NCI-H187 (cell line): ENCODE results near the gene FOXP1.
"Not testable (repeated sequence)": the region's sequence is repeated elsewhere in the genome, so short reads cannot be mapped to it uniquely, and the experiment has no call there.

Experiments used
- DNase-seq, 2 experiments: peaks; one replicate each; lab custom pipeline; 2025; lab: John Stamatoyannopoulos, UW

Gene FOXP1

DNA sequence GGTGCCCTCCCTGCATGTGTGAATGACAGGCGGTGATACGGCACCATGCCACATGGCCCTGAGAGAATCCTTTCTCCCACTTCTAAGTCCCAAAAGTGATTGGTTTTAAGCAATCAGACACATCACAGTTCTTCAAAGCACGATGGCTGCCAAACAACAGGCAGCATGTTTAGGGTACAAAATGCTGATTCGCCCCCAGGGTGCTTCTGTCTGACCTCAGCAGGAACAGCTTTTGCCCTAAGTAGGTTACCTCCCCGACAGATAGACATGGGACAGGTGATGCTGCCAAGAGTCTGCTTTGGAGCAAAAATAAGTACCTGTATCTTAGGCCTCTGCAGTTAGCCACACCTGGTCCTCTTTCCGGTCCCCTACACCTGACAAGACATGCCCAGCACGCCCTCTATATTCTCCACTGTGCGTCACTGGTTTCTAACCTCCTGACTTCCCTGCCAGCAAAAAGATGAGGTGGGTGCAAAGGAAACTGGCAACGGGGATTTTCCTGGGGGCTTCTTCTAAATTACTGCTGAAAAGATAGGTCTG lies 549.8 kb downstream of the FOXP1 start:
- DNase-seq = no peak

DNA sequence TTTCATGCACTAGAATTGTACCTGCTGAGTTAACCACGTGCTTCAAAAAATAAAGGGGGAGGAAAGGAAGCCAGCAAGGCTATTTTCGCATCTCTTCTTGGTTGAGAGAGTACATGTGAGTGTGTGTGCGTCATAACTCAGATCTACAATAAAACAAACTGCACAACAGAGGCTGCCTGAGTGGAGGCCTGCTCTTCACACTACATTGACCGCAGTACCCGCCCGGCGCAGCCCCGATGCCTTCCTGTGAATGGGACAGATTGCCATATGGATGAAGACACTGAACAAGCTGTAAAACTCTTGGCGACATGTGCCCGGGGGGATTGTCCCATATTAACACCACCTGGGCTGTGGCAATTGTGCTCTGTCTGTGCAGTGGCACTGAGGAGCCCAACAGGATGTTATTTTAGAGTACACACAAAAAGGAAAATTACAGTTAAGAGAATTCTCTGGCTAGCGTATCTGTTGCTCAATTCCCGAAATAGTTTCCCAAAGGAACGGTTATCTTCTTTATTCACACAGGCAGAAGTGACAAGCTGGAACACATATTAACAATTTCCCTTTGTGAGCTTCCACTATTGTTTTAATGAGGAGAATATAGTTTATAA lies 551.5 kb downstream of the FOXP1 start:
- no peak for DNase-seq

DNA sequence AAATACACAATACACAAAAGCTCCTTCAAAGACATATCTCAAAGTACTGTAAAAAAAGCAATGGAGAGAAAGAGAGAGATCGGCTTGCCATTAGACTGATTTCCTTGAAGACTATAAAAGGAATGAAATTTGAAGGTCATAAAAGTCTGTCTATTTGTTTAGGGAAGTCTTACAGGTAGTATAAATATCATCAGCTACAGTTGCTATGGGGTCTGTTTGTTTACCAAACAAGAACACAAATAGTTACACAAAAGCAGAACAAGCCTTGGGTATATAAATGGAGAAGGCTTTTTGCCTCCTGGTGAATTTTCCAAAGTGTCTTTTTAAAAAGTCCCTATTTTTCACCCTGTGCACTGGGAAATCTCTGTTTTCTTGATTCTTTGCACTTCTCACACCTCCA lies 552.3 kb downstream of the FOXP1 start:
- no peak for DNase-seq

DNA sequence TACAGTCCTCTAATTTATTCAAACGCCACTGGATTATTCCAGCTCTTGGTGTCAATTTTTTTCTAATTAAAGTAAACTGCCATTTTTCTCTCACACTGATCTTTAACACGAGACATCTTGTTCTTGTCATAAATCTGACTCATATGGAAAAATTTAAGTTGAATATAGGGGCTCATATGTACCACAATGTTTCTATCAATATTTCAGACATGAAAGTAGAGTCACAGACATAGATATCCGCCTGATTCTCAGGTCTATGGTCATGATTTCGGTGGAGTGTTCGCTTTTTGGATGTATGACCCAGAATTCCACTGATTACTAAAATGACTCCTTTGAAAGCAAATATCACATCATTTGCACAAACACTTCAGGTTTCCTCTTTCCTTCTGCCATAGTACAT lies 552.8 kb downstream of the FOXP1 start:
- no peak for DNase-seq

DNA sequence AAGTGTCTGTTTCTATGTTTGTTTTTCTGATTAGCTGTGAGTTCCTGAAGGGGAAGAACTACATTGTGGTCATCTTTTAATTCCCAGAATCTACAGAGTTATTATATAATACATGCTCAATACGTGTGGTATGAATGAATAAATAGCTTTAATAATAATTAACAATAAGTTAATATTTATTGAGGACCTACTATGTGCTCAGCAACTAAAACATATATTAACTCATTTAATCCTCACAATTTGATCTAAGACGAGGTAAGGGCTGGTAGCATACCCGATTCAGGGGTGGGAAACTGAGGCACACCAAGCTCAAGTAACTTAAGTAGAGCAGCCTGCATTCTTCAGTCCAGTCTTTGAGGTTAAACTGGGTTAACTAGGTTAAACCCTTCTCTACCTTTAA lies 553.8 kb downstream of the FOXP1 start:
- DNase-seq = no peak

DNA sequence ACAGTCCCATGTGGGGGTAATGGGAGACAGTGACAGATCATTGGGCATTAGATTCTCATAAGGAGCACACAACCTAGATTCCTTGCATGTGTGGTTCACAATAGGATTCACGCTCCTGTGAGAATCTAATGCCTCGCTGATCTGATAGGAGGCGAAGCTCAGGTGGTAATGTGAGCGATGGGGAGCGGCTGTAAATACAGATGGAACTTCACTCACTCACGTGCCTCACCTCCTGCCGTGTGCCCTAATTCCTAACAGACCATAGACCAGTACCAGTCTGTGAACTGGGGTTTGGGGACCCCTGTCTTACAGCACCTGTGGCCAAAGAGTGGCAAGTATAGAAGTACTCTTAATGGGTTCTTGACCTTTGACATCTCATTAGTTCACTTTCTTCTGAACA lies 554.7 kb downstream of the FOXP1 start:
- DNase-seq = no peak

DNA sequence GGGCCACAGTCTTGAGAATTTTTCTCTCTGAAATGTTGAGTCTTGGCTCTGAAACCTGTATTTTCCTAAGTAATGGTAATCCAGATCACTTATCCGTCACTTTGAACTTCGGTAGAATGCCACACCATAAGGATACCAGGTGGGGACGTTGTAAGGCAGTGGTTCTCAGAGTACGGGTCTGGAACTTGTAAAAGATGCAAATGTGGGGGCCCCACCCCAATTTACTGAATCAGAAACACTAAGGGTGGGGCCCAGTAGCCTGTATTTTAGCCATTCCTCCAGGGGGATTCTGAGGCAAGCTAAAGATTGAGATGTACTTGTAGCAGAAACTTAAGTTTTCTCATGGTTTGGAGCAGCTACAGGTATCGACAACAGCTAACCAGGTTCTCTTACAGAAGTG lies 555.3 kb downstream of the FOXP1 start:
- no peak for DNase-seq

DNA sequence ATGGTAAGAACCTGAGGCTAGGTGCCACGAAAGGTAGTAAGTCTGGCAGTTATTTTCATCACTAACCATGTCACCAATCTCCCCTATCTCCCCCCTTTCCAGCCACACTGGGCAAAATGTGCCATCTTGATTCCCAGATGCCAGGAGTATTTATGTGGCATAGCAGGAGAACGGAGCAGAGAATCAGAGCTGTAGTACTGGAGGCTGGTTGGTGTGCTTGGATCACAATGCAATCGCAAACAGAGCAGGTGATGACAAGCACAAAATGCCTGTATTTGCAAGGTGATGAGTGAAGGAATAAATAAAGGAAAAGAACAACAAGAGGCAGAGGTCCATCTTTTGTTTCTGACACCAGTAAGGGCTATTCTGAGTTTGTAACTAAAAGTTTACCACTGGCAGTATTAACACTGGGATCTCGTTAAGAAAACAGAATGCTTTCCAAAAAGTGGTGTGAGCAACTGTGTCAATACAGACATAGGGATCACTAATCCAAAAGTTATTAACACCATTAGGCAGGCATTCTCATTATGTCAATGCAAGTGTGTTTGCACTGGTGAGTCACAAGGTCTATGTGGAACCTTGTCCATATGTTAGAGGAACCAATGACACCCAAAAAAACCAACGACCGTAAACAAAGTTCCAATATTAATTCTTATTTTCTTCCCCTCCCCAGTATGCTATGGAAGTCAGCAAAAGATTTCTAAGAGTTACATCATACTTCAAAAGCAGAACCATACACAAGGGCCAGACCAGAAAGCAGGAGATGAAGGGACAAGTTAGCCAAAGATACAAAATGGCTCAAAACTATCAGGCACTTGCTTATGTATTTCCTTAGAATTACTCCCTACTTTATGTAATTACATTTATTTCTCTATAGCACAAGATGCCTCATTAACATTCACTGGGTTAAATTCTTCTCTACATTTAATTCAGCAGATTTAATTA lies 556.6 kb downstream of the FOXP1 start:
- DNase-seq = no peak

DNA sequence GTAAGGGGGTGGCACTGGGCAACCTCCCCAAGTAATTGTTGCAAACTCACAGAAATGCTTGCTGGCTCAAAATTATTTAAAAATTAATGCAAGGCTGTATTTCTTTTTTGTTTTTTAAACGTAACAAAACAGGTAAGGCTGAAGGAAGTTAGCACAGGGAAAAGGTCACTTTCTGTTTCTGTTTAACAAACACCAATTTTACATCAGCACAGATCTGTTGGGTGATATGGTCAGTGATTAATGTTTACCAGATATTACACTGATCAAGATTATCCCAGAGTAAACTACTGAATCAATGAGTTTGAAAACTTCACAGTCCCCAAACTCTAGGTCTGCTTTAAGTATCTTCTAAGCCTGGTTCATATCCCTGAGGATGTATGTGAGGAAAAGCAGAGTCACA lies 558.0 kb downstream of the FOXP1 start:
- DNase-seq = no peak

DNA sequence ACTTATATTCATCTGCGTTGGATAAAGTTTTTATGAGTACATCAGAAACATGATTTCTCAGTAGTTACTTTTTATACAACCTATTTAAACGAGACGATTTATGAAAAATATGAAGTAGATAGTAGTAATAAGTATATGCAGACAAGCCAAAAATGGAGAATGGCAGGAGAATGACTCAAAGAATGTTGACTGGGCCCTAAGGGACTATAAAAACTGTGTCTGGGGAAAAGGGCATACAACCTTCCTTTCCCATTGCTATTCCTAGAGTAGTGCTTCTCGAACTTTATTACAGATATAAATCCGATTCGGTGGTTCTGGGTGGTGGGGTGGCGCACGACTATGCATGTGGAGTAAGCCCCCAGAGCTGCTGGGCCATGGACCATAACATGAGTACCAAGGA lies 558.5 kb downstream of the FOXP1 start:
- DNase-seq = no peak

DNA sequence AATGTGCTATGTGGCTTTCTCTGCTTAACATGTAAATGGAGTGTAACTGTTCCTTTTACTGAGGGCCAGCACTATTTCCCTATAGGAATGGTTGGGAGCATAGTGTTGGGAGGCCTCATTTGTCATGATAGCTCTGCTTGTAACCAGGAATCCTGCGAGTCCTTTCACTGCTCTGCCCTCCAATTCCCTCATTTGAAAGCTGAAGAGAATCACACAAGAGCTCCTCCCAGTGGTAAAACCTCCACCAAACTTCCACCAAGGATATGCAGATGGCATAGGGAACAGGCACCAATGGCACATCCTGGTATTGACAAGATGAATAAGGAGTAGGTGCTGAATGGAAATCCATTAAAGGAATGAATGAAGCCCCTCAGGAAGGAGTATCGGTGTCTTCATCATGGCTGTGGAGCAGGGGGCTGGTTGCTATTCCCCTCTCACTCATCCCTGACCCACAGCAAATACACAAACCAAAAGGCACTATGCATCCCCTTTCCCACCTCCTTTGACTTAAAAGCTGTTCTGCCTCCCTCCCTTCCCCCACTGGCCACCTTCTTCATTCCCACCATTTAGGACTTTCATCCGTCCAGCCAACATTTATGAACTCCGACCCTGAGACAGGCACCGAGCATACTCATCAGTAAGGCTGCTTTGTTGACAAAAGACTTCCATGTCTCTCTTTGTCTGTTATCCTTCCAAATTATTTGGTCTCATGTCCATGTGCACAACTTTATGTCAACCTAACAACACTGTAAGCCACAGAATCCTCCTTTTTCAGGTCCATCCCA lies 560.8 kb downstream of the FOXP1 start:
- DNase-seq = no peak

DNA sequence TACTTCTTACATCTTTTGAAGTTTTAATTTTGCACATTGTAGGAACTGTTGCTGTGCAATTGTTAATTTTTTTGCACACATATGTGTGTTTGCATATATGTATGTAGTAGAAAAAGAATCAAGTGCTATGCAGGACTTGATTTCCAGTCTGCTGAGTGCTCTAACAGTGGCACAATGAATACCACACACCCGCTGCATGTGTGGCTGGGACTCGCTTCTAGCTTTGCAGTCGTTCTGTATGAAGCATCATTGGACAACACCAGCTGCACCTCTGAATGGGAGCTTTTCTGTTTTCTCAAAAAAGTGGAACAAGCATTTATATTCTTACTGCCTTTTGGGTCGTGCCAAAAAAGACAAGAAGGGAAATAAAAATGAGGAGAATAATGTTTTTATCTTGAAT lies 564.7 kb downstream of the FOXP1 start:
- DNase-seq = no peak

DNA sequence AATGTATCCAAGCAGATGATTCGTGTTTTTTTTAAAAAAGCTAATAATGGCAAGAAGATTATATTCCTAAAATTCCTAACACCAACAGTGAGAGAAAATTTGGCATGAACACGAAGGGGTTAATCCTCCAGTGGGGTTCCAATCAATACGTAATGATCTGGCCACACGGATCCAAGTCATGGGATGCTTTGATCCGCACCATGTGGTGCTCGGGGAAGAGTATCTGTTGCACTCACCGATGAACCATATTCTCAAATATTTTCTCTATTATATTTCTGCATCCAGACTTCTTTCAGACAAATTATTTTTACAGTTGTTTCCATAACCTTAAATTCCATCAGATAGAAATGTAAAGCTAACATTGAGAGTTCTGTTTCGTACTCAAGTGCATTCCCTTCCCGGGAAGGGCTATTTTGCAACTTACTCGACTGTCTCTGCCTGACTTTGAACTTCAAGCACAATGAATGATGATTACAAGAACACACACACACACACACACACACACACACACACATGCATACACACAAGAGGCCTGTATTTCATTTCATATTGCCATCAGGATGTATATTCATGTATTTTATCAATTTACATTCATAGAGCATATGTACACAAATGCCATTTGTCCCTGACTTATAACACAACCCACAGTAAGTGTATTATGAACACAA lies 567.2 kb downstream of the FOXP1 start:
- DNase-seq = no peak

DNA sequence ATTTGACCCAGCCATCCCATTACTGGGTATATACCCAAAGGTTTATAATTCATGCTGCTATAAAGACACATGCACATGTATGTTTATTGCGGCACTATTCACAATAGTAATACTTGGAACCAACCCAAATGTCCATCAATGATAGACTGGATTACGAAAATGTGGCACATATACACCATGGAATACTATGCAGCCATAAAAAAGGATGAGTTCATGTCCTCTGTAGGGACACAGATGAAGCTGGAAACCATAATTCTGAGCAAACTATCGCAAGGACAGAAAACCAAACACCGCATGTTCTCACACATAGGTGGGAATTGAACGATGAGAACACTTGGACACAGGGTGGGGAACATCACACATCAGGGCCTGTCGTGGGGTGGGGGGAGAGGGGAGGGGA lies 568.9 kb downstream of the FOXP1 start:
- not testable (repeated sequence) for DNase-seq

DNA sequence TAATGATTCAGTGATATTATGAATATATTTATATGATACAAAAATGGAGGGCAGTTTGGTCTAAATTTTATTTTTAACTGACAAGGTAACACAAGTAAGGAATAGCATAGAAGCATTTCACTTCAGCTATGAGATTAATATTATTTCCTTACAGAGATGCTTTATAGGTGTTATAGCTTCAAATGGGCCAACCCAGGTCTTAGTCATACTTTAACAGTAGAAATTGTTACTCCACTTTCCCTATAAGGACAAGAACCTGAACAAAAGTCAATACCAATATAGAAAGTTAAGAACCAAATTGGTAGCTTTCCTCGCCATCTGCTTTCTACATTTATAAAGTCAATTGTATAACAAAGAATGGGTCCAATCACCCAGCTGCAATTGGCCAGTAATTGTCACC lies 570.6 kb downstream of the FOXP1 start:
- no peak for DNase-seq

DNA sequence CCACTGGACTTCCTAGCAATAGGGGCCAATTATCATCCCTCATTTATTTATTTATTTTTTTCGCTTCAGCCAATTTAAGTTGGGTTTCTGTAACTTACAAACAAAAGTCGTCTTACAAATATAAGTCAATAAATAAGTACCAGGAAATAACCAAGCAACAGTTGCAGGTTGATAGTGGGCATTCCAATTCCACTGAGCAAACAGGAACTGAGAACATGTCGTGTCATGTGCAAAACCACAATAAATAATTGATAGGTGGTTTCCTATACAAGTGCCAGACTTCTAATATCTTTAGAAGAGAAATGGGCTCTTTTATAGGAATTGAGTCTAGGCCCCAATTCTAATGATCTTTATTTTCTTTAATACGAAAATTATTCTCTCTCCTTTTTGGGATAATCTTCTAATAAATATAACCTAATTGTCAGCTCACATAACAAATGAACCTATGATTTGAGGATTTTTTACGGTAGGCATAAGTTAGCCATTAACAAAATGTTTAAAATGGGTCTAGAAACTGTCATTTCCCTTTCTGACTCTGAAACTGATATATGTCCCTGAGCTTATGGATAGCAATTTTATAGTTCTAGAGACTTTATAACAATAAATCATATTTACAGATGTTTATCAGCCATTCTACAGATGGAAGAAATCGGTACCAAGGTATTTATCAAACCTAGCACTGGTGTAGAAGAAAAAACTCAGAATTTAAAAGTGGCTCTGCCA lies 571.8 kb downstream of the FOXP1 start:
- no peak for DNase-seq

DNA sequence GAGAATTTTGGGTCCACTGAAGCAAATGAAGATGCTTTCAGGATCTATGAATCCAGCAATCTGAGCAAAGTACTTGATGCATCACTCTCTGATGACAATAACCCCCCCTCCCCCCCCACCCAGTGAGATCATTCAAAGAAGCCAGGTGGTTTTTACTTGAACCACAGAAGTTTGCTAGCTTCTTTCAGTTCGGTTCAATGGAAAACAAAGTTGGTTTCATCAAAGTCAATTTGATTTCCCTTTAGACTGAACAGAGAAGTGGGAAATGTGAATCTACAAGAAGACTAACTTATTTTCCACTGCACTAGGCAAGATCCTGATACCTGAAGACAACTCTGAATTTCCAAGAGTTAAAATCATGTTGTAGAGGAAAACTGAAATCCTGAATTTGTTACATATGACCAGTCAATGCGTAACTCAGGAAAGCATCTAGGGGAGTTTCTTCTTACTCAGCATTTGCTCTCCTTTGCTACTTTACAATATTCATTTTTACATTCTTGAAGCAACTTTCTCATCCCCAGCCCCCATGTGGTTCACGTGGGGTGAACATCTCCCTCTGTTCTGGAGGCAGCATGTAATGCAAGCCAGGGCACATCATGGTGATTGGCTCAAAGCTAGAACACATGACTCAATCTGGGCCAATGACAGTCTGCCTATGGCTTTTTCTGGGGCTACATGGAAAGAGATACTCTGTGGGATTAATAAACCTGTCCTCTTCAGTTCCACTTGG lies 572.6 kb downstream of the FOXP1 start:
- no peak for DNase-seq

DNA sequence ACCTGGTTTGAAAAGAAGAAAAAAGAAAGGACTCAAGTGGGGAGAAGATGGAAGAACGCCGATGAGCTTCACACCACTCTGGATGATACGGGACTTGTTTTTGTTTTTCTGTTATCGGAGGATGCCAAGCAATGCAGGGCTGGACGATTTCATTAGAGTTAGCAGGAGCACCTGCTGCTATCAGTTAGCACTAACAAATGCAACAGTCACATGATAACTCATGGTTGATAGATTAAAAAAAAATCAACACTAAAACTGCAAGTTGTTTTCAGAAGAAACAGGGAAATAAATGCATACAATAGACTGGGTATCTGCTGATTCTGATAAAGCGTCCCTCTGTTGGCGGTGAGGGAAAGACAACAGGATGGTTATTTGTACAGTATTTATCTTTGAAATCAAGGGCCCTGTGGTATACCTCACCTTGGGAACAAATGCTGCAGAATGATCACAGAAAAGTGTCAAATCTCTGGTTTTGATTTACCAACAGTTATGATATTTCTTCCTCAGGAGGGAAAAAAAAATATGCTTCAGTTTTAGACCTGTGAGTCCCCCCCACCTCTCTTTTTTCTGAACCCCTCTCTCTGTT lies 575.1 kb downstream of the FOXP1 start:
- no peak for DNase-seq

DNA sequence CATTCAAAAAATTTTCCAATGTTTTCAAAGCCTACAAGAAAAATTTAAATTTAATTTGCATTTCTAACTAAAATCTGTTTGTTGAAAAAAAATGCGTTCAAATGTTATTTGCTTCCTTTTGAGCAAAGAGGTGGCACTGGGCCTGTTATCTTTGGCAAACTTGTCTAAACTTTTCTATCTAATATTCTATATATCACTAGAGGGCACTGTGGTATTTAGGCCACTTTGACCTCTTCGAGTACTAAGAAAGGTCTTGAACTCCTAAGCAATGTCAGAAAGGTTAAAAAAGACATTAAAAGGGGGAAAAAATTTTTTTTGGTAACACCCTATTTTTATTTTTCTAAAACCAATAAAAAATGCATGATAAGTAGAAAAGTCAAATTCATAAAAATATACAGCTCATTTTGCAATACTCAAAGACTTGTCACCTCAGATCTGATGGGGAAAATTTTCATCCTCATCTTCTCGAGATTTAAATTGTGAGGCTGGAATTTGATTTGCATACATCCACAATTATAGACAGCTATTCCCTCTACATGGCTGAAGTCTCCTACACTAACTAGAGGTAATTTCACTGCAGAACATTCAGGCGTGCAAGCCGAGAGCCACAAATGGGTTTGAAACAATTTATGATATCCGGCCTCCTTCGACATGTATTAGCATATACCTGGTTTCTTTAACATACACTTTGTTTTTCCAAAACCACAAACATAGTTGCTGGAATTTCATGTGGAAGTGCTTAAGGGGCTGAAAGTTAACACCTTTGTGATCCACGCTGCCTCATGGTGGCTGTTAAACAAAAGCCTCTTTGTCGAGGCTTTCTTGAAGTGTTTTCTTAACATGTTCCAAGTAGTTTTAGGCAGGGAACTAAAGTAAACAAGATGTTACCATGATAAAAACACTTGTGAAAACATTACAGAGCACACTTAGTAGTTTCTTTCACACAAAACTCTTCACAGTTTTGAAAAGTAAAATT lies 576.4 kb downstream of the FOXP1 start:
- DNase-seq = no peak
